ENCODE results near the gene GTF2H4. TPM values are rescaled to one million over a fixed set of nuclear protein-coding genes. Genes with fewer than 3 reads are reported as not detected.
A peak's percentile ranks its signal among the peaks of the same experiment; 100 is the strongest.
"Not testable (repeated sequence)": the region's sequence is repeated elsewhere in the genome, so short reads cannot be mapped to it uniquely, and the experiment has no call there.

GTF2H4 gene
- total RNA-seq, 1 donor from 2014 or later = 29.2 TPM

- Histone ChIP-seq H3K9ac (no peak overlapping the region), H4K20me1 (ENCODE audit: low read depth) (no peaks in the 10 kb centered on the region), H3K4me1 (no peaks in the 10 kb centered on the region), H3K79me2 (ENCODE audit: low read depth) (no peaks in the 10 kb centered on the region), H3K4me2 (no peak overlapping the region), H2AFZ (replicated peaks) (no peak overlapping the region), H3F3A (ENCODE audit: low read depth) (no peaks in the 10 kb centered on the region), H3K27ac (no peak overlapping the region), H3K4me3 (no peak overlapping the region), H3K36me3 (no peaks in the 10 kb centered on the region), H3K9me3 (ENCODE audit: low read depth) (peaks cover 21% of the 10 kb centered on the region), H3K27me3 (no peaks in the 10 kb centered on the region)
- Mint-ChIP-seq H3K4me3 (no peak overlapping the region), H3K27ac (no peak overlapping the region), H3K27me3 (ENCODE audit: insufficient read depth, low read depth) (peaks cover 7% of the 10 kb centered on the region), H3K36me3 (peaks cover 6% of the 10 kb centered on the region), H3K9me3 (peaks cover 46% of the 10 kb centered on the region), H3K4me1 (peaks cover 3% of the 10 kb centered on the region)
- TF ChIP-seq EZH2phosphoT487 (IDR thresholded peaks at IDR 0.05) (no peak), EZH2 (IDR thresholded peaks at IDR 0.05) (no peak)
- TF ChIP-seq, protein P1, sequence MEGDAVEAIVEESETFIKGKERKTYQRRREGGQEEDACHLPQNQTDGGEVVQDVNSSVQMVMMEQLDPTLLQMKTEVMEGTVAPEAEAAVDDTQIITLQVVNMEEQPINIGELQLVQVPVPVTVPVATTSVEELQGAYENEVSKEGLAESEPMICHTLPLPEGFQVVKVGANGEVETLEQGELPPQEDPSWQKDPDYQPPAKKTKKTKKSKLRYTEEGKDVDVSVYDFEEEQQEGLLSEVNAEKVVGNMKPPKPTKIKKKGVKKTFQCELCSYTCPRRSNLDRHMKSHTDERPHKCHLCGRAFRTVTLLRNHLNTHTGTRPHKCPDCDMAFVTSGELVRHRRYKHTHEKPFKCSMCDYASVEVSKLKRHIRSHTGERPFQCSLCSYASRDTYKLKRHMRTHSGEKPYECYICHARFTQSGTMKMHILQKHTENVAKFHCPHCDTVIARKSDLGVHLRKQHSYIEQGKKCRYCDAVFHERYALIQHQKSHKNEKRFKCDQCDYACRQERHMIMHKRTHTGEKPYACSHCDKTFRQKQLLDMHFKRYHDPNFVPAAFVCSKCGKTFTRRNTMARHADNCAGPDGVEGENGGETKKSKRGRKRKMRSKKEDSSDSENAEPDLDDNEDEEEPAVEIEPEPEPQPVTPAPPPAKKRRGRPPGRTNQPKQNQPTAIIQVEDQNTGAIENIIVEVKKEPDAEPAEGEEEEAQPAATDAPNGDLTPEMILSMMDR (IDR thresholded peaks at IDR 0.05) = no peak
- DNase-seq (ENCODE audit: low spot score) = no peak
Measured at GRCh38 chr6:30871592-30872183, 36.3 kb upstream of the GTF2H4 start.

GRCh38 chr6:30873137-30873640 is 34.8 kb upstream of the GTF2H4 start:
- Histone ChIP-seq H3K9ac (no peak overlapping the region), H3K9me3 (ENCODE audit: low read depth) (peaks cover 20% of the 10 kb centered on the region), H3K4me1 (peaks cover 10% of the 10 kb centered on the region), H3K79me2 (ENCODE audit: low read depth) (no peaks in the 10 kb centered on the region), H3K4me2 (no peak overlapping the region), H3K27me3 (no peaks in the 10 kb centered on the region), H3K27ac (no peak overlapping the region), H3K36me3 (no peaks in the 10 kb centered on the region), H3F3A (ENCODE audit: low read depth) (peaks cover 8% of the 10 kb centered on the region), H4K20me1 (ENCODE audit: low read depth) (no peaks in the 10 kb centered on the region), H3K4me3 (no peak overlapping the region), H2AFZ (replicated peaks) (no peak overlapping the region)
- DNase-seq (ENCODE audit: low spot score) = no peak
- peaks cover 14% of the 10 kb centered on the region for H3K4me1 Mint-ChIP-seq
- no peak overlapping the region for H3K4me3 Mint-ChIP-seq
- H3K27ac Mint-ChIP-seq = no peak overlapping the region
- H3K9me3 Mint-ChIP-seq = peaks cover 43% of the 10 kb centered on the region
- peaks cover 4% of the 10 kb centered on the region for H3K27me3 Mint-ChIP-seq (ENCODE audit: insufficient read depth, low read depth)
- TF ChIP-seq EZH2phosphoT487 (IDR thresholded peaks at IDR 0.05) = no peak
- no peak for TF ChIP-seq EZH2 (IDR thresholded peaks at IDR 0.05)
- TF ChIP-seq, protein P1 (IDR thresholded peaks at IDR 0.05) = no peak
- H3K36me3 Mint-ChIP-seq = peaks cover 6% of the 10 kb centered on the region

GRCh38 chr6:30873795-30874194 is 34.2 kb upstream of the GTF2H4 start:
- Mint-ChIP-seq H3K9me3 (peaks cover 39% of the 10 kb centered on the region), H3K4me1 (peaks cover 20% of the 10 kb centered on the region)
- H3K9ac ChIP-seq; H3K79me2 ChIP-seq (ENCODE audit: low read depth); H4K20me1 ChIP-seq (ENCODE audit: low read depth); H3K27ac Mint-ChIP-seq; H3K4me2 ChIP-seq; DNase-seq (ENCODE audit: low spot score); H3K36me3 ChIP-seq; H3K4me3 Mint-ChIP-seq; H3K36me3 Mint-ChIP-seq; H3K27ac ChIP-seq; H3K4me3 ChIP-seq; H2AFZ ChIP-seq (replicated peaks); H3K27me3 ChIP-seq; H3K27me3 Mint-ChIP-seq (ENCODE audit: insufficient read depth, low read depth): not testable (repeated sequence)
- Histone ChIP-seq H3F3A (ENCODE audit: low read depth) (peaks cover 14% of the 10 kb centered on the region), H3K4me1 (peaks cover 16% of the 10 kb centered on the region), H3K9me3 (ENCODE audit: low read depth) (peaks cover 14% of the 10 kb centered on the region)

DNA sequence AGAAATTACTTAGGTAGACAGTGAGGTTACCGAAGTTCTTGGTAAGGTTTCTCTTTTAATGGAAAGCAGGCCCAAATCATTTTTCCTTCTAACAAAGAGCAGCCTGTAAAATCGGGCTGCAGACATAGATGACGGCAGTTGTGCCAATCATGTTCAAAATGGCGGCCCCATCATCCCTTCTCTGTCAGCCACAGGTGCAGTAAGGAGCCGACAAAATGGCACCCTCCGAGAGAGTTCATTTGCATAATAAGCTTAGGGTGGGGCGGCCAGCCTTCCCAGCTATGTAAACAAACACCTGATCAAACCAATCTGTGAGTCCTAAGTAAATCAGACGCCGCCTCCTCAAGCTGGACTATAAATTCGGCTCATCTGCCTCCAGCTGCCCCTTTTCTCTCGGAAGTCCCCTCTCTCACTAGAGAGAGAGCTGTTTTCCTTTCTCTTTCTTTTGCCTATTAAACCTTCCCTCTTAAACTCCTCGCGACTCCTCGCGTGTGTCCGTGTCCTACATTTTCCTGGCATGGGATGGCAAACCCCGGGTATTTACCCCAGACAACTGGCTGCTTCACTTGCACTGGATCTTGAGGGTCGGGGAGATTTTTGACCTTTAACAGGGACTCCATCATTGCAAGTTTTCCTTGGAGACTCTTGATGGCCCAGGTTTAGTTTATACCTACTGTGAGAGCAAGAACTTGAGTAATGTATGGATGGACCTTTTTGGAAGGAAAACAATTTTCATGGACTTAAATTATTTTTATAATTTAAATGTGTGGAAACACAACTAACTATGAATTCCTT is 32.6 kb upstream of the GTF2H4 start:
- Mint-ChIP-seq H3K27ac (no peak overlapping the region), H3K27me3 (ENCODE audit: insufficient read depth, low read depth) (peaks cover 8% of the 10 kb centered on the region), H3K4me1 (peaks cover 32% of the 10 kb centered on the region), H3K4me3 (no peak overlapping the region), H3K36me3 (no peaks in the 10 kb centered on the region), H3K9me3 (peaks cover 28% of the 10 kb centered on the region)
- Histone ChIP-seq H3K79me2 (ENCODE audit: low read depth) (no peaks in the 10 kb centered on the region), H2AFZ (replicated peaks) (peak overlapping the region; percentile 7), H3K9me3 (ENCODE audit: low read depth) (peaks cover 9% of the 10 kb centered on the region), H4K20me1 (ENCODE audit: low read depth) (no peaks in the 10 kb centered on the region), H3K4me1 (peaks cover 29% of the 10 kb centered on the region), H3K27ac (no peak overlapping the region), H3K36me3 (no peaks in the 10 kb centered on the region), H3K4me3 (no peak overlapping the region), H3K27me3 (no peaks in the 10 kb centered on the region), H3K9ac (no peak overlapping the region), H3F3A (ENCODE audit: low read depth) (peaks cover 27% of the 10 kb centered on the region), H3K4me2 (no peak overlapping the region)
- DNase-seq (ENCODE audit: low spot score) = no peak
- TF ChIP-seq, protein P1 (IDR thresholded peaks at IDR 0.05) = no peak
- no peak for TF ChIP-seq EZH2 (IDR thresholded peaks at IDR 0.05)
- no peak for TF ChIP-seq EZH2phosphoT487 (IDR thresholded peaks at IDR 0.05)
